Heart left ventricle (tissue), 16 donors: Measurements from ENCODE around the gene CC2D1A. TPM values are rescaled to one million over a fixed set of nuclear protein-coding genes. Genes with fewer than 3 reads are reported as not detected.

ENCODE experiments used
- ATAC-seq, 4 donors: fragments of 200-7000 bp; cut with Tn5 transposase; one replicate each; pipeline ENCODE4 v1.9.1; 2020 to 2022; ENCODE audit warnings: moderate library complexity in 4 of 4, mild to moderate bottlenecking in 3 of 4, moderate number of reproducible peaks in 1 of 4
- DNase-seq, 5 donors: peaks; one replicate each; pipeline ENCODE4 v3.0.0-alpha.2; 2020
- H3K27ac ChIP-seq, 12 donors: fragments of 200-600 bp; sonication (generic) in 4 of 12; one replicate each; pipeline versions ENCODE4 v1.5.0 to v1.8.0; 2016 to 2022; ENCODE audit warnings: mild to moderate bottlenecking in 2 of 12
- H3K27me3 ChIP-seq, 9 donors: fragments of 200-600 bp; sonication (generic) in 2 of 9; one replicate each; pipeline versions ENCODE4 v1.5.1 to v1.8.0; 2016 to 2022; ENCODE audit warnings: mild to moderate bottlenecking in 3 of 9
- H3K36me3 ChIP-seq, 9 donors: fragments of 200-600 bp; sonication (generic) in 2 of 9; one replicate each; pipeline versions ENCODE4 v1.5.0 to v1.8.0; 2018 to 2022; ENCODE audit warnings: mild to moderate bottlenecking in 2 of 9
- H3K4me1 ChIP-seq, 12 donors: fragments of 200-600 bp; sonication (generic) in 4 of 12; one replicate each; pipeline versions ENCODE4 v1.5.0 to v1.8.0; 2016 to 2022; ENCODE audit warnings: mild to moderate bottlenecking in 3 of 12
- H3K4me3 ChIP-seq, 12 donors: fragments of 200-600 bp; sonication (generic) in 4 of 12; one replicate each; pipeline versions ENCODE4 v1.5.0 to v1.8.0; 2017 to 2022; ENCODE audit warnings: mild to moderate bottlenecking in 9 of 12, moderate library complexity in 4 of 12
- H3K9me3 ChIP-seq, 12 donors: fragments of 200-600 bp; sonication (generic) in 4 of 12; one replicate each; pipeline versions ENCODE4 v1.5.0 to v1.8.0; 2016 to 2022; ENCODE audit warnings: mild to moderate bottlenecking in 1 of 12
- CTCF ChIP-seq, 12 donors: fragments of 200-600 bp; sonication (generic) in 4 of 12; IDR thresholded peaks; one replicate each; pipeline versions ENCODE4 v1.5.0 to v1.8.0; 2018 to 2022; ENCODE audit warnings: antibody characterized with exemption in 12 of 12, mild to moderate bottlenecking in 5 of 12
- POLR2A ChIP-seq, 2 donors: fragments of 450-650 bp; IDR thresholded peaks; one replicate each; pipeline ENCODE4 v1.6.1; 2017; ENCODE audit warnings: antibody characterized with exemption in 2 of 2, mild to moderate bottlenecking in 2 of 2, moderate library complexity in 2 of 2
- WGBS, 4 donors: extraction: QIAGEN DNeasy Blood & Tissue Kit in 2 of 4; methylation state at CpG; one replicate each; pipeline versions ENCODE4 v1.1.5 to v1.1.7; 2013 to 2018; 5-methylcytosine and 5-hydroxymethylcytosine counted together
- intact Hi-C, 10 donors: fragments of 100-400 bp; cut with DNase I; formaldehyde crosslinking; loops; one replicate each; pipeline versions ENCODE4 v1.11.1 to v1.14.2; 2022
- polyA plus RNA-seq, 2 donors: library from polyadenylated mRNA; stranded (reverse); fragments of 200-250 nt; gene quantifications; one replicate each; pipeline ENCODE4 v1.2.3, GENCODE V29; 2013
- total RNA-seq, 9 donors: library from RNA; depleted of rRNA in 2 of 9; stranded (reverse); fragments of >200 nt in 2 of 9; fragmentation: NEBNext Ultra II Directional in 3 of 9; extraction: Animal tissue kit (Norgen Biotek cat#: 25700) in 3 of 9; gene quantifications; one replicate each; pipeline versions ENCODE4 v1.1.0 to v1.2.4, GENCODE V29; 2016 to 2023
- donor health status: ischemic (EF 13 %, LVEDD 7.1; RV severe dilation, severe dysfunction).
- donor health status: healthy with polysubstance abuse.
- donor health status: DM: no; HTN: yes; CAD: no.
- donor health status: DM: no; HTN: no; CAD: no.
- donor health status: ischemic (EF 25% LVEDD 6.9; RV normal size, moderate dysfunction).
- donor health status: ischemic (EF 25% LVEDD 5.7; RV mildly dilated, moderate dysfunction).
- donor health status: healthy.
- donor health status: DM: yes; HTN: yes; CAD: no.
- donor health status: ischemic (EF 35%, LVEDD 5.7; RV mildly dilated, moderate dysfunction).
- donor health status: nonischemic (EF 11% LVEDD 7.7; RV severe dilation, severe dysfunction).
- donor health status: DM: yes; HTN: yes; CAD: no.
- donor health status: PGD.
- donor health status: ischemic (EF 29% LVEDD 5.4; RV normal size, mild dysfunction).
- donor health status: nonischemic (EF 23%, LVEDD 6.1; RV moderate dilation, normal function).

Gene CC2D1A
- total and polyA plus RNA-seq, 11 donors: 14.4 to 36.3 (median 19.5) TPM

DNA sequence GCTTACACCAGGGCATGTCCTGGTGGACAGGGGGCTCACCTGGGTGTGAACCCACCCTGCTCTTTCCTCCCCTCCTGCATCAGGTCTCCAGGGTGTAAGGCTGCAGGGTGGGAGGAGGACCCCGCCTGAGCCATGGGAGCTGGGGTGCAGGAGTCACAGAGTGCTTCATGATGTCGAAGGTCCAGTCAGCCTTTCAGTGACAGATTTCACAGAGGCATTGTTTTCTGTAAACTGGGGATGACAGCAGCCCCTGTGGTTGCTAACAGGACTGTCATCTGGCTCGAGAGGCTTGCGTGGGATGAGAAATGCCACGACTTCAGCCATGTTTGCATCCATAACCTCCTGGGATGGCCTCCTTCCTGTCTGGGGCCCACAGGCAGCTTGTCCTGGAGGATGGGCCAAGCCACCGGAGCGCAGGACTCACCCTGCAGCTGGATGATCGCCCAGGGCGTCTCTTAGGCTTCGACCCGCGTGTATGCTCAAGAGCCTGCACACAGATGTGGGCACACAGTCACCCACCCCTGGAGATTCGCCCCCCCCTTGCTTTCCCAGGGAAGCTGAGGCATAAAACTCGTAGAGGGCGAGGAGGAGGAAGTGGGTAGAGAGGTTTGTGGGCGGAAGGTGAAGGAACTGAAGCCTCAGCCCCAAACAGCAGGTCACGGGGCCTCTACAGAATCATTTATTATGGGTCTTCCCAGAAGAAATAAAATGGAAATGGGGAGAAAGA, 24.1 kb upstream of the CC2D1A start:
- Histone ChIP-seq H3K9me3 (no peaks in the 10 kb centered on the region), H3K4me3 (no peak overlapping the region), H3K27me3 (no peaks in the 10 kb centered on the region), H3K4me1 (peaks cover 0 to 35% (median 24%) of the 10 kb centered on the region in 12 donors), H3K27ac (peak overlapping the region in 8 of 12 donors; percentile 11 to 83 (median 62)), H3K36me3 (no peaks in the 10 kb centered on the region)
- ATAC-seq: no peak
- TF ChIP-seq POLR2A (IDR thresholded peaks at IDR 0.05) (no peak), CTCF (IDR thresholded peaks at IDR 0.05) (no peak)
- peak in 2 of 5 donors; percentile 35 to 53 for DNase-seq
- intact Hi-C loops: loop anchor here in 9 of 10 donors (2.0 to 10.0 kb wide), 10 partner anchors 70 to 463 kb away; partner anchors contain the start of genes MISP3 (in 6 of the 9), DCAF15 (in 3 of the 9) and ASF1B (in 1 of the 9)
- WGBS, 4 donors: 47 to 72% (median 61%) methylated on average over 17 of the region's 17 CpGs

DNA sequence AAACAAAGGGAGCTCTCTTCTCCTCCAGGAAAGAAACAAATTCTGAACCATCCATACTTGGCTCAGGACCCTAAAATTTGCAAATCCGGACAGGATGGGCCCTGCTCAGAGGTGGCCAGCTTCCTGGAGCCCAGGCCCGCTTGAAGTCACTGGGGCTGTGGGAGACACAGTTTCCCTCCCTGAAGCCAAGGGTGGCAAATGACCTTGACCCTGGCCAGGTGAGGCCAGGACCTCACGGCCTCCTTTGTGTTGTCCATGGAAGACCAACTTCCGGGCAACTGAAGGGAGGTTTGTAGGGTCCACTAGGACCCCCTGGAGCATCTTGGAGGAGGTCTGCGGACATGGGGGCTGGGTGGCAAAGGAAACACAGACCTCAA, 23.6 kb upstream of the CC2D1A start:
- Histone ChIP-seq H3K4me1 (peaks cover 0 to 35% (median 24%) of the 10 kb centered on the region in 12 donors), H3K9me3 (no peaks in the 10 kb centered on the region), H3K27me3 (no peaks in the 10 kb centered on the region), H3K4me3 (no peak overlapping the region), H3K27ac (peak overlapping the region in 6 of 12 donors; percentile 49 to 83 (median 62)), H3K36me3 (no peaks in the 10 kb centered on the region)
- WGBS, 4 donors: 86 to 89% (median 88%) methylated on average over 4 to 5 of the region's 5 CpGs
- no peak for DNase-seq
- intact Hi-C loops: loop anchor here in 8 of 10 donors (5.0 to 10.0 kb wide), 7 partner anchors 70 to 462 kb away; partner anchors contain the start of genes DCAF15 (in 2 of the 8) and ASF1B (in 1 of the 8)
- no peak for ATAC-seq
- no peak for TF ChIP-seq CTCF (IDR thresholded peaks at IDR 0.05)
- TF ChIP-seq POLR2A (IDR thresholded peaks at IDR 0.05): no peak

DNA sequence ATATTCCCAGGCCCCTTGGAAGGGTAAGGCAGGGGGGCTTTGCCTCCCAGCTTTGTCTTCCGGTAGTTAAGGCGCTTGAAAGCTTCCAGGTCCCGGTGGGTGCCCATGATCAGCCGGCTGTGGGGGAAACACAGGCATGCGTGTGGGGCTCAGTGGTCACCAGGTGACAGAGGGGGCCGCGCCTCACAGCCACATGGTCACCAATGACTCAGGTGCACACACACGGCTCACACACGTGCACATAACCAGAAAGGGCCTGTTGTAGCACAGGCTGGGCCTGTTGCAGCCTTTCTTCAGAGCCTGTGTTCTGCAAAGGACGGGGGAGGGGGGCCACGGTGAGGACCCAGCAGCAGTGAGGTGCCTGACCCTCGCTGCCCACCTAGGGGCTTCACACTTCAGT, 23.2 kb upstream of the CC2D1A start:
- TF ChIP-seq CTCF (IDR thresholded peaks at IDR 0.05) (no peak), POLR2A (IDR thresholded peaks at IDR 0.05) (no peak)
- ATAC-seq: no peak

GRCh38 chr19:13883516-13884064, 22.4 kb upstream of the CC2D1A start:
- TF ChIP-seq CTCF (IDR thresholded peaks at IDR 0.05): no peak
- H3K9me3 ChIP-seq: no peaks in the 10 kb centered on the region
- H3K27ac ChIP-seq: no peak overlapping the region
- WGBS, 4 donors: 79 to 84% (median 83%) methylated on average over 10 of the region's 10 CpGs
- DNase-seq: no peak
- H3K27me3 ChIP-seq: no peaks in the 10 kb centered on the region
- ATAC-seq: no peak
- peaks cover 0 to 35% (median 24%) of the 10 kb centered on the region in 12 donors for H3K4me1 ChIP-seq
- H3K4me3 ChIP-seq: no peak overlapping the region
- no peaks in the 10 kb centered on the region for H3K36me3 ChIP-seq
- intact Hi-C loops: loop anchor here in 8 of 10 donors (5.0 to 10.0 kb wide), 7 partner anchors 69 to 461 kb away; partner anchors contain the start of genes DCAF15 (in 2 of the 8) and ASF1B (in 1 of the 8)

More for the DNA sequence above, 23.2 kb upstream of the CC2D1A start:
- intact Hi-C loops: loop anchor here in 8 of 10 donors (5.0 to 10.0 kb wide), 7 partner anchors 69 to 462 kb away; partner anchors contain the start of genes DCAF15 (in 2 of the 8) and ASF1B (in 1 of the 8)
- Histone ChIP-seq H3K4me1 (peaks cover 0 to 35% (median 24%) of the 10 kb centered on the region in 12 donors), H3K4me3 (no peak overlapping the region), H3K9me3 (no peaks in the 10 kb centered on the region), H3K27me3 (no peaks in the 10 kb centered on the region), H3K36me3 (no peaks in the 10 kb centered on the region), H3K27ac (peak overlapping the region in 2 of 12 donors; percentile 49 to 83)
- WGBS, 4 donors: 86 to 95% (median 90%) methylated on average over 3 to 12 of the region's 12 CpGs
- no peak for DNase-seq
